Coronary artery (tissue), 2 donors: ENCODE measurements around the gene PDE8A.
A peak's percentile ranks its signal among the peaks of the same experiment; 100 is the strongest.

Source experiments
- DNase-seq: peaks from one replicate; pipeline ENCODE4 v3.0.0-alpha.2; 2017; ENCODE audit warnings: low spot score
- H3K27ac ChIP-seq, 2 donors: fragments of 200-600 bp; sonication (generic); one replicate each; pipeline ENCODE4 v1.5.1; 2016 to 2019
- H3K4me3 ChIP-seq: fragments of 200-600 bp; sonication (generic); 2 replicates; pipeline ENCODE4 v1.5.1; 2016; ENCODE audit warnings: mild to moderate bottlenecking, moderate library complexity
- TF ChIP-seq, protein P1 (sequence below): fragments of 200-600 bp; sonication (generic); IDR thresholded peaks from one replicate; pipeline ENCODE4 v1.5.1; 2019; ENCODE audit warnings: antibody characterized with exemption

Gene PDE8A

DNA sequence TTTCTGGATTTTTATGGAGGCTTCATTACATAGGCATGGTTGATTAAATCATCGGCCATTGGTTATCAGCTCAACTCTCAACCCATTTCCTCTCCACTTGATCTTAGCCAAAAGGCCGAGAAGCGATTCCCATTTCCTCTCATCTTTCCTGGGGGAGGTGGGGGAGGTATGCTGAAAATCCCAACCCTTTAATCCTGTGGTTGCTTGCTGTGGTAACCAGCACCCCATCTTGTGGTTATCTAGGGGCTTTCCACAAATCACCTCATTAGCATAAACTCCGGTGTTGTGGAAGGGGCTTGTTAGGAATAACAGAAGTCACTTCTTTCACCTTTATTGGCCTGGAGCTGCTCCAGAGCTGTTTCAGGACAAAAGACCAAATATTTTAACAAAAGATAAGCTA lies 20.9 kb downstream of the PDE8A start:
- no peak overlapping the region for H3K27ac ChIP-seq
- TF ChIP-seq, protein P1, sequence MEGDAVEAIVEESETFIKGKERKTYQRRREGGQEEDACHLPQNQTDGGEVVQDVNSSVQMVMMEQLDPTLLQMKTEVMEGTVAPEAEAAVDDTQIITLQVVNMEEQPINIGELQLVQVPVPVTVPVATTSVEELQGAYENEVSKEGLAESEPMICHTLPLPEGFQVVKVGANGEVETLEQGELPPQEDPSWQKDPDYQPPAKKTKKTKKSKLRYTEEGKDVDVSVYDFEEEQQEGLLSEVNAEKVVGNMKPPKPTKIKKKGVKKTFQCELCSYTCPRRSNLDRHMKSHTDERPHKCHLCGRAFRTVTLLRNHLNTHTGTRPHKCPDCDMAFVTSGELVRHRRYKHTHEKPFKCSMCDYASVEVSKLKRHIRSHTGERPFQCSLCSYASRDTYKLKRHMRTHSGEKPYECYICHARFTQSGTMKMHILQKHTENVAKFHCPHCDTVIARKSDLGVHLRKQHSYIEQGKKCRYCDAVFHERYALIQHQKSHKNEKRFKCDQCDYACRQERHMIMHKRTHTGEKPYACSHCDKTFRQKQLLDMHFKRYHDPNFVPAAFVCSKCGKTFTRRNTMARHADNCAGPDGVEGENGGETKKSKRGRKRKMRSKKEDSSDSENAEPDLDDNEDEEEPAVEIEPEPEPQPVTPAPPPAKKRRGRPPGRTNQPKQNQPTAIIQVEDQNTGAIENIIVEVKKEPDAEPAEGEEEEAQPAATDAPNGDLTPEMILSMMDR = no peak
- DNase-seq = no peak
- no peak overlapping the region for H3K4me3 ChIP-seq

DNA sequence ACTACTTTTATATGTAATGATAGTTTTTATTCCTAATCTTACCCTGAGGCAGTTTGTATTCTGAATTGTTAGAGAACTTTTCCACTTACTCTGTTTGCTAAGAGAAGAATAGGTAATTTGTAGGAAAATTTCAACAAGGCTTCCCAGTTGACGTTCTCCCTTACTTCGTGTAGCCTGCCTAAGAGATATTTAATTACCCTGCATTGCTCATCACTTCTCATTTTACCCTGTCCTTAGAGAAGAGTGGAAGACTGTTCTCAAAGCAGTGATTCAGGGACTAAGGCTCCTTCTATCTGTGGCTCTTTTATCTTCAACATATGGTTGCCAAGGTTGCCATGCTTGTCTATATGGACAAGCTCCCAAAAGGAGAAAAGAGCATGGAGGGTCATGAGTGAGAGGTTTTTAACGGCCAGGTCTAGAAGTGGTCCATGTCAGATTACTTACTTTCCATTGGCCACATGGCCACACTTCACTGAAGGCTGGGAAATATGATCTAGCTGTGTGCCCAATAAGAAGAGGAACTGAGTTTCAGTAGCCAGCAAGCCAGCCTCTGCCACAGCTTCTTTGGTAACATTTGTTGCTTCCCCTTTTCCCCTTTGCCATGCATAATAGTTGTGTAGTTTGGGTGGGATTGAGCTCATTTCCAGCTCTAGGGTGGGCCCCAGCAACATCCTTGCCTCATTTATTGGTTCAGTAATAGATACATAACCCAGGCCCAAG lies 22.1 kb downstream of the PDE8A start:
- TF ChIP-seq, protein P1 = no peak
- peak overlapping the region in 1 of 2 donors; percentile 9 for H3K27ac ChIP-seq
- no peak for DNase-seq
- H3K4me3 ChIP-seq = no peak overlapping the region

DNA sequence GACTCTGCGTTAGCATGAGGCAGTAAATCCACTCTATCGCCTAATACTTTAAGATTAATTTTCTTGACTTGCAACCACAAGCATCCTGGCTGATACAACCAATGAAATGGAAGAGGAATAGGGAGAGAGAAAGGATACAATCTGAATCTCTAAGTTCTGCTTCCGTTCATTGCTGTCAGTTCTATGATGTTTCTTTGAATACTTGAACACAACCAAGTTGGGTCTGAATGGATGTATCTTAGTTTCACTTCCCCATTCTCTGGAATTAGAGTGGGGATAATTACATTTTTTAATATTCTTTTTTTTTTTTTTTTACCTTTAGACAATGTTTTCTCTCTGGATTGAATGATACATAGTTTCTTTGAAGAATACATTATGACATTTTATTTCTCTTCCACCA lies 22.9 kb downstream of the PDE8A start:
- DNase-seq = no peak
- H3K27ac ChIP-seq = peak overlapping the region in 1 of 2 donors; percentile 9

DNA sequence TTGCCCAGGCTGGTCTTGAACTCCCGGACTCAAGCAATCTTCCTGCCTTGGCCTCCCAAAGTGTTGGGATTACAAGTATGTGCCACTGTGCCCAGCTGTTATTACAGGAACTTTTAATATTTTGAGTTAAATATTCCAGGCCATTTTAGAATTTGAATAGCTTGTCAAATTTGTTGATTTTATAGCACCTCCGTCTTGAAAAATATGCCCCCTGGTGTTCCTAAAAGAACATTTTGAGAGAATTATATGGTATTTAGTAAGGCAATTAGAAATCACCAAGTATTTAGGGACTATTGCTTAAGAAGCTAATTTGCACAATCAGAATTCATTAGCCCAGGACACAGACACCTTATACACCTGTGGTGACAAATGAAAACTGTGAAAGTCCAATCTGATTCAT lies 23.7 kb downstream of the PDE8A start:
- no peak for DNase-seq
- Histone ChIP-seq H3K27ac (no peak overlapping the region), H3K4me3 (no peak overlapping the region)
- TF ChIP-seq, protein P1 = no peak

More for the DNA sequence above, 22.9 kb downstream of the PDE8A start:
- H3K4me3 ChIP-seq = no peak overlapping the region
- TF ChIP-seq, protein P1 = no peak

DNA sequence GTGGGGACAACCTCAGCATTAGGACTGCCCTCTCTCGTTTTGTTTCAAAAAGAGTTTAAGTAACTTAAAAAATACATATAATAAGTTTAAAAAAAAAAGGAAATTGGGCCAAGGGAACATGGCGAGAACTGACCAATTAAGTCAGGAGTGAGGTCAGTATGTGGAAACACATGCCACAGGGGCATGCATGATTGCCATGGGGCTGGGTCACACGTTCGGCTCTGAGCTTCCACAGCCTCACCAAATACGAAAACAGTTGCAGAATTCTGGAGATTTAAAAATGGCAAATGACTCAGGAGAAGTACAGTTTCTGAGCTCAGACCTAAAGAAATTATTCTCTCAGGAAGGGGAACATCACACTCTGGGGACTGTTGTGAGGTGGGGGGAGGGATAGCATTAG lies 24.1 kb downstream of the PDE8A start:
- DNase-seq = no peak
- TF ChIP-seq, protein P1 = no peak

DNA sequence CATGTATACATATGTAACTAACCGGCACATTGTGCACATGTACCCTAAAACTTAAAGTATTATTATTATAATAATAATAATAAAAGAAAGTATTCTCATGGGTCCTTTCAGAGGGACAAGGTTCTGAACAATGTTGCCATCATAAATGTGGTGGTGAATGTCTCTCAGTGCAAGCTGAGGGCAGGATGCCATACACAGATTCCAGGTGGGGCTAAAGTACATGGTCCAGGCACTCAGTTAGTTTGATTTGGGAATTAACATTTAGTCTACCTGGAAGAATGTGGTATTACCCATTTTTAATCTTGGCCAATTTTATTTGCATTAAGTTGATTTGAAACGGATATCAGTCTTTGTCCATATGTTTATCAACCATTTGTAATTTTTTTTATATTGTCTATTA lies 24.5 kb downstream of the PDE8A start:
- H3K27ac ChIP-seq = no peak overlapping the region
- no peak for DNase-seq
- H3K4me3 ChIP-seq = no peak overlapping the region
- TF ChIP-seq, protein P1 = no peak

More for the DNA sequence above, 24.1 kb downstream of the PDE8A start:
- Histone ChIP-seq H3K27ac (no peak overlapping the region), H3K4me3 (no peak overlapping the region)

DNA sequence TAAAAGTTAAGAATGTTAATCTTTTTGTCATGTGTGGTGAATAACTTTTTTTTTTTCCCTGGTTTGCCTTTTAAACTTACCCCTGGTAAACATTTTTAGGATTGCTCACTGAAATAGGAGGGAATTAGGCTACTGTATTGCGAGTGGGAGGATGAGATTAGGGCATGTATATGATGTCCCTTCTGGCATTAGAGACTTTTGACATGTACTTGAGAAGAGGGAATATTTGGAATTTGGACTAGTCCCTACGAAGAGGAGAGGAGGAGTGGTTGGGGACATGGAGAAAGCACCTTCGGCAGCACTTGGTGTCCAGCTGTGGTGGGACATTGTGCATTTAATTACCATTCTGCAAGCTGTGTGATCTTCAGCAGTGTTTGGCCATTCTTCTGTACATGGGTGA lies 25.0 kb downstream of the PDE8A start:
- H3K27ac ChIP-seq = no peak overlapping the region
- no peak for DNase-seq
- TF ChIP-seq, protein P1 = no peak
- H3K4me3 ChIP-seq = no peak overlapping the region
